ENCODE results near the gene OPRD1. TPM values are rescaled to one million over a fixed set of nuclear protein-coding genes. Genes with fewer than 3 reads are reported as not detected.
A peak's percentile ranks its signal among the peaks of the same experiment; 100 is the strongest.
"Not testable (repeated sequence)": the region's sequence is repeated elsewhere in the genome, so short reads cannot be mapped to it uniquely, and the experiment has no call there.

Gene OPRD1
- total RNA-seq, 2 donors from 2014 or later = not detected

DNA sequence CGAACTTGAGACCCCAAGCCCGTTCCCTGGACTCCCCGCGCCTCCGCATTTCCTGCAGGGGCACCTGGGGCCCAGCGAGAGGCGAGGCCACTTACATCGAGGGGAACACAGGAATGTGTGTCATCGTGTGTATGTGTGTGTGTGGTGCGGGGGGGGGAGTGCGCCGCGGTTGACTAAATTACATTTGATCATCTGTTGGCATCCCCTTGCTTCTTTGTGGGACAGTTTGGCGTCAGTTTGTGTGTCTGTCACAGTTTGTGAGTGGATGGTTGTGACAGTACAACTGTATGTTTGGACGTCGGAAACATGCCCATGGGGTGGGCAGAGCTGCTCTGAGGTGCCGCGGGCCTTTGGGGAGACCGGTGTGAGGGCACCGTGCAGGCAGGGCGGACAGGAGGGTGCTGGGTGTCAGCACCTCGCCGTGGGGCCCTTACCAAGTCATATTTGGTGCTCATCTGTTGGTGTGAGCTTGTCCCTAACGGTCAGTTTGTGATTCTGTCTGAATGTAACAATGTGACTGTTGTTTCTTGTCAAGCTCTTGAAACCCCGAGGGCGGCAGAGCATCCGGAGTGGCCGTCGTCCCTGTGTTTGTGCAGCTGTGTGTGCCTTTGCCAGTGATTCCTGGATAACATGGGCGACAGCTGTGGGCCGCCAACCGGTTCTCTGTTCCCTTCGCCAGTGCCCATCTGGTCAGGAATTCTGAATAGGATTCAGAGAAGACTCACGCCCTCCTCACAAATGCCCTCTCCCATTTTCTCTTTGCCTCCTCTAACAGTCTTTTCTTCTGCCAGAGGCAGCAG, 899 bp downstream of the OPRD1 start:
- ATAC-seq = no peak
- H3K4me3 Mint-ChIP-seq = no peak overlapping the region
- no peaks in the 10 kb centered on the region for H3K9me3 Mint-ChIP-seq
- no peaks in the 10 kb centered on the region for H3K4me1 Mint-ChIP-seq (ENCODE audit: low read depth in 2 of 2)
- DNase-seq (ENCODE audit: low spot score) = no peak
- no peaks in the 10 kb centered on the region for H3K36me3 Mint-ChIP-seq
- peaks cover 39 to 42% of the 10 kb centered on the region in 2 donors for H3K27me3 Mint-ChIP-seq
- no peak overlapping the region for H3K27ac Mint-ChIP-seq

GRCh38 chr1:28813931-28814465, 2.0 kb downstream of the OPRD1 start:
- no peak overlapping the region for H3K27ac Mint-ChIP-seq
- ATAC-seq = no peak
- no peaks in the 10 kb centered on the region for H3K9me3 Mint-ChIP-seq
- peaks cover 39 to 42% of the 10 kb centered on the region in 2 donors for H3K27me3 Mint-ChIP-seq
- H3K36me3 Mint-ChIP-seq = no peaks in the 10 kb centered on the region
- no peak for DNase-seq (ENCODE audit: low spot score)
- no peak overlapping the region for H3K4me3 Mint-ChIP-seq
- no peaks in the 10 kb centered on the region for H3K4me1 Mint-ChIP-seq (ENCODE audit: low read depth in 2 of 2)

DNA sequence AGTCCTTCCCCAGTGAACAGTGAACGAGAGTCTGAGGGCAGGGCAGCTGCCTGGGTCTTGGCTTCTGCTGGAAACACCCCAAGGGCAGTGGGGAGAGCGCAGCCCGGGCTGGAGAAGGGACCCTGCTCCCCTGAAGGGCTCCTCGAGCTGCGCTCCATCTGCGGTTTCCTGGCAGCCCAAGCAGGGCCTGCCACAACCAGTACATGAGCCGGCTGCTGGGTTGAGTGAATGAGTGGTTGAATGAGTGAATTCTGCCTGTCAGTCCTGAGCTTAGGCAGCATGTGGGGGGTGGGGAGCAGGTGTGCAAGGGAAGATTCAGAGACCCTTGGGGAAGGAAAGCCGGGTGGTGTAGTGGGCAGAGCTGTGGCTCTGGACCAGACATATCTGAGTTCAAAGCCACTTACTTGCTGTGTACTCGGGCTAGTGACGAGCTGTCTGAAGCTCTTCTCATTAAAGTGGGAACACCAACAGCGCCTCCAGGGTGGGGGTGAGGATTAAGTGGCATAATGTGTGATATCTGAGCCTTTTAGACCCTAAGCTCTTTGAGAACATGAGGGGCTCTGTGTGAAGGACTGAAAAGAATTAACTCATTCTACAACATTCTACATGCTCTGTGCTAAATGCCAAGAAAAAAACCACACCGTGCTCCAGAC, 3.7 kb downstream of the OPRD1 start:
- DNase-seq (ENCODE audit: low spot score) (no peak), ATAC-seq (no peak)
- Mint-ChIP-seq H3K9me3 (no peaks in the 10 kb centered on the region), H3K27ac (no peak overlapping the region), H3K36me3 (no peaks in the 10 kb centered on the region), H3K27me3 (peaks cover 28 to 34% of the 10 kb centered on the region in 2 donors), H3K4me1 (ENCODE audit: low read depth in 2 of 2) (no peaks in the 10 kb centered on the region), H3K4me3 (no peak overlapping the region)

DNA sequence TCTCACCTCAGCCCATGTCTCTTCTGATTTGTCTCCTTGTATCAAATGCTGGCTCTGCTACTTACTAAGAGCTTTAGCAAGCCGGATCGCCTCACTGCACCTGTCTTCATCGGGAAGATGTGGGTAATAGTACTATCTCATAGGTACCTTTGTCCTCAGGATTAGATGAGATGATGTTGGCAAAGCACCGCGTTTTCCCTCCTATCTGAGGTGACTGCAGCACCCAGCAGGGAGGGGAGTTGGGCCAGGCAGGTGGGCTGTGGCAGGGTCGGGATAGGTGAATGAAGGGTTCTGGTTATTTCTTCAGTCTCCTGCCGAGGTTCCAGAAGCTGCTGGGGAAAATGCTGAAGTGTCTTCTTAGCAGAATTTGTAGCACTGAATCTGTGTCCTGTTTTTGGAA, 5.2 kb downstream of the OPRD1 start:
- peaks cover 18 to 26% of the 10 kb centered on the region in 2 donors for H3K27me3 Mint-ChIP-seq
- H3K9me3 Mint-ChIP-seq = no peaks in the 10 kb centered on the region
- no peaks in the 10 kb centered on the region for H3K36me3 Mint-ChIP-seq
- ATAC-seq (no peak), DNase-seq (ENCODE audit: low spot score) (no peak)
- H3K27ac Mint-ChIP-seq = no peak overlapping the region
- no peaks in the 10 kb centered on the region for H3K4me1 Mint-ChIP-seq (ENCODE audit: low read depth in 2 of 2)
- no peak overlapping the region for H3K4me3 Mint-ChIP-seq

DNA sequence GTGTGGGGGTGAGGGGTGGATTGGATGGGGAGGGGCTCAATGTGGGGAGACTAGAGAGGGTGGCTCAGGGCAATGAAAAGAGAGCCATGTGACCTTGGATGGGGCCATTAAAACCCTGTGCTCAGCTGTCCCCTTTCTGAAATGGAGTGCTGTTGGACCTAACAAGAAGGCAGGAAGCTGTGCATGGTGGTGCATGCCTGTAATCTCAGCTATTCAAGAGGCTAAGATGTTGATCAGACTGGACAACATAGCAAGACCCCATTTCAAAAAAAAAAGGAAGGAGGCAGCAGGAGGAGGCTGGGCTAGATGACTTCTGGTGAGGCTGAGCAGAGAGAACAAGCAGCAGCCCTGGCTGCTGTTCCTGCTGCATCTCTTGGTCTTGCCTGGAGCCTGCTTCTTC, 7.0 kb downstream of the OPRD1 start:
- no peak overlapping the region for H3K4me3 Mint-ChIP-seq
- no peaks in the 10 kb centered on the region for H3K4me1 Mint-ChIP-seq (ENCODE audit: low read depth in 2 of 2)
- ATAC-seq (no peak), DNase-seq (ENCODE audit: low spot score) (no peak)
- no peaks in the 10 kb centered on the region for H3K9me3 Mint-ChIP-seq
- H3K27ac Mint-ChIP-seq = no peak overlapping the region
- H3K36me3 Mint-ChIP-seq = no peaks in the 10 kb centered on the region
- peaks cover 8 to 13% of the 10 kb centered on the region in 2 donors for H3K27me3 Mint-ChIP-seq

DNA sequence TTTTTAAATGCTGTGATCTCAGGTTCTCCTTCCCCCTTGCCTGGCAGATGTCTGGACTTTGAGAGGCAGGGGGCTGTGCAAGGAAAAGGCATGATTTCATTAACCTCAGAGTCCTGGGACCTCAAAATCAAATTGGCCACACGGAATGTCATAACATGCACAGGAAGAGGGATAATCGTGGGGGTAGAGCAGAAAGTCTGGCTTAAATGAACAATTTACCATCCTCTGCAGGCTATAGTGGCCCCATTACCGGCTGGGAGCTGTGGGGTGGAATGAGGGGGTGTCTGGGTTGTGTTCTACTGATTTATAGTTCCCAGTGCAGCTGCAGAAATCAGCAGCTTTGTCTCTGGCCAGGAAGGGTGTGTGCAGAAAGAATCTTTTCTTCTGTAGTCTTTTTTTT, 10.8 kb downstream of the OPRD1 start:
- H3K9me3 Mint-ChIP-seq = no peaks in the 10 kb centered on the region
- no peak overlapping the region for H3K4me3 Mint-ChIP-seq
- ATAC-seq (no peak), DNase-seq (ENCODE audit: low spot score) (no peak)
- no peaks in the 10 kb centered on the region for H3K4me1 Mint-ChIP-seq (ENCODE audit: low read depth in 2 of 2)
- peaks cover 0 to 3% of the 10 kb centered on the region in 2 donors for H3K27me3 Mint-ChIP-seq
- H3K27ac Mint-ChIP-seq = no peak overlapping the region
- H3K36me3 Mint-ChIP-seq = no peaks in the 10 kb centered on the region

DNA sequence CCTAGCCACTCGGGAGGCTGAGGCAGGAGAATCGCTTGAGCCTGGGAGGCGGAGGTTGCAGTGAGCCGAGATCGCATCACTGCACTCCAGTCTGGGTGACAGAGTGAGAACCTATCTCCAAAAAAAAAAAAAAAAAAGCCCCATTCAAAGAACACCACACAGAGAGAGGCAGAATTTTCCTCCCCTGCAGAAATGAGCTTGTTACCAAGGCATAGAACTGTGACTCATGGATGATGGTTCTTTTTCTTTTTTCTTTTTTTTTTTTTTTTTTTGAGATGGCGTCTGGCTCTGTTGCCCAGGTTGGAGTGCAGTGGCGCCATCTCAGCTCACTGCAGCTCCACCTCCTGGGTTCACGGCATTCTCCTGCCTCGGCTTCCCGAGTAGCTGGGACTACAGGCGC, 12.1 kb downstream of the OPRD1 start:
- H3K27me3 Mint-ChIP-seq; H3K27ac Mint-ChIP-seq; H3K36me3 Mint-ChIP-seq; H3K4me1 Mint-ChIP-seq (ENCODE audit: low read depth in 2 of 2); H3K4me3 Mint-ChIP-seq; ATAC-seq; H3K9me3 Mint-ChIP-seq; DNase-seq (ENCODE audit: low spot score): not testable (repeated sequence)

DNA sequence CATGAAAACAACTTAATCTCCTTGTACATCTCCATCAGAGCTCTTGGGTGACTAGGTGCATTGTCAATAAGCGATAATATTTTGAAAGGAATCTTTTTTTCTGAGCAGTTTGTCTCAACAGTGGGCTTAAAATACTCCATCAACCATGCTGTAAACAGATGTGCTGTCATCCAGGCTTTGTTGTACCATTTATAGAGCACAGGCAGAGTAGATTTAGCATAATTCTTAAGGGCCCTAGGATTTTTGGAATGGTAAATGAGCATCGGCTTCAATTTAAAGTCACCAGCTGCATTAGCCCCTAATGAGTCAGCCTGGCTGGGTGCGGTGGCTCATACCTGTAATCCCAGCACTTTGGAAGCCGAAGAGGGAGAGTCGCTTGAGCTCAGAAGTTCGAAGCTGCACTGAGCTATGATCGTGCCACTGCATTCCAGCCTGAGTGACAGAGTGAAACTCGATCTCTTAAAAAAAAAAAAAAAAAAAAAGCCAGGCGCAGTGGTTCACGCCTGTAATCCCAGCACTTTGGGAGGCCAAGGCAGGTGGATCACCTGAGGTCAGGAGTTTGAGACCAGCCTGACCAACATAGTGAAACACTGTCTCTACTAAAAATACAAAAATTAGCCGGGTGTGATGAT, 16.4 kb downstream of the OPRD1 start:
- not testable (repeated sequence) for H3K9me3 Mint-ChIP-seq; H3K27ac Mint-ChIP-seq; H3K27me3 Mint-ChIP-seq; H3K36me3 Mint-ChIP-seq; ATAC-seq; H3K4me3 Mint-ChIP-seq; H3K4me1 Mint-ChIP-seq (ENCODE audit: low read depth in 2 of 2); DNase-seq (ENCODE audit: low spot score)

DNA sequence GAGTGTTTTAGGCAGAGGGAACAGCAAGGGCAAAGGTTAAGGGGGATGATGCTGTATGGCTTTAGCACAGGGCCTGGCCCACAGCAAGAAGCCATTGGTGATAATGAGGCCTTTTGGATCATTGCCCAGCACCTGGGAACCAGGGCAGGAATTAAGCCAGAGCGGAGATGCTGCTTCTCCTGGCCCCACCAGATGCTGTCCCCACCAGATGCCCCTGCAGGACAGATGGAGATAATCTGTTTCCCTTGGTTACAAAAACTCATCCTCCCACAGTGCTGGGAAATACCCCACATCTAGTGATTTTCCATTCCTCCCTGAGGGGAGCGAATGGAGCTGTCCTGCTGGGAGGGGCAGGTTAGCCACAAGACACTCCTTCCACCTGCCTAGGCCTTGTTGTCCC, 18.8 kb downstream of the OPRD1 start:
- H3K4me3 Mint-ChIP-seq = no peak overlapping the region
- ATAC-seq = no peak

GRCh38 chr1:28832966-28833365, 21.0 kb downstream of the OPRD1 start:
- no peaks in the 10 kb centered on the region for H3K4me1 Mint-ChIP-seq (ENCODE audit: low read depth in 2 of 2)
- peak in 1 of 2 donors; percentile 40 for ATAC-seq

More for the DNA sequence above, 18.8 kb downstream of the OPRD1 start:
- Mint-ChIP-seq H3K27me3 (peaks cover 0 to 3% of the 10 kb centered on the region in 2 donors), H3K9me3 (no peaks in the 10 kb centered on the region), H3K36me3 (no peaks in the 10 kb centered on the region), H3K27ac (no peak overlapping the region), H3K4me1 (ENCODE audit: low read depth in 2 of 2) (no peaks in the 10 kb centered on the region)
- DNase-seq (ENCODE audit: low spot score) = no peak

GRCh38 chr1:28833381-28833780, 21.4 kb downstream of the OPRD1 start:
- no peaks in the 10 kb centered on the region for H3K4me1 Mint-ChIP-seq (ENCODE audit: low read depth in 2 of 2)
- no peak for DNase-seq (ENCODE audit: low spot score)
- H3K36me3 Mint-ChIP-seq = no peaks in the 10 kb centered on the region
- H3K27me3 Mint-ChIP-seq = no peaks in the 10 kb centered on the region
- H3K27ac Mint-ChIP-seq = no peak overlapping the region
- H3K4me3 Mint-ChIP-seq = no peak overlapping the region
- H3K9me3 Mint-ChIP-seq = no peaks in the 10 kb centered on the region
- no peak for ATAC-seq

More at GRCh38 chr1:28832966-28833365, 21.0 kb downstream of the OPRD1 start:
- H3K9me3 Mint-ChIP-seq = no peaks in the 10 kb centered on the region
- H3K4me3 Mint-ChIP-seq = no peak overlapping the region
- H3K27me3 Mint-ChIP-seq = no peaks in the 10 kb centered on the region
- H3K27ac Mint-ChIP-seq = no peak overlapping the region
- no peaks in the 10 kb centered on the region for H3K36me3 Mint-ChIP-seq
- no peak for DNase-seq (ENCODE audit: low spot score)

DNA sequence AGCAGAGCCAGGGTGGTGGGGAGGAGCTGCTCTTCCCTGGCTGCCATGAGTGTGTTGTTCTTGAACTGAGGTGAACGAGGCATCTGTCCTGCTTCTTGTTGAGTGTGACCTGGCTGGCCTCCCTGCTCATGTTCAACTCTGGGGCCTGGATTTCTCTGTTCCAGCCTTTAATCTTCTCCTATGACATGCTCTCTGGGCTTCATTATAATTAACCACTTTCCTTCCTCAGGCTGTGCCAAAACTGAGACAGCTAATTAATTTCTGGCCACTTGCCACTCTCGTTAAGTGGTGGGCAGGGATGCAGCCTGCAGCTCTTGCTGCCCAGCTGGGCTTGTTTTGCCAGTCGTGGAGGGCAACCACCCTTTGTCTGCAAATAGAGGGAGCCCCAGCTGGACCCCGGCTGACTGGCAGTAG, 23.3 kb downstream of the OPRD1 start:
- Mint-ChIP-seq H3K9me3 (no peaks in the 10 kb centered on the region), H3K27me3 (peaks cover 0 to 7% of the 10 kb centered on the region in 2 donors), H3K4me1 (ENCODE audit: low read depth in 2 of 2) (no peaks in the 10 kb centered on the region), H3K4me3 (no peak overlapping the region), H3K27ac (no peak overlapping the region), H3K36me3 (no peaks in the 10 kb centered on the region)
- ATAC-seq = no peak
- no peak for DNase-seq (ENCODE audit: low spot score)

DNA sequence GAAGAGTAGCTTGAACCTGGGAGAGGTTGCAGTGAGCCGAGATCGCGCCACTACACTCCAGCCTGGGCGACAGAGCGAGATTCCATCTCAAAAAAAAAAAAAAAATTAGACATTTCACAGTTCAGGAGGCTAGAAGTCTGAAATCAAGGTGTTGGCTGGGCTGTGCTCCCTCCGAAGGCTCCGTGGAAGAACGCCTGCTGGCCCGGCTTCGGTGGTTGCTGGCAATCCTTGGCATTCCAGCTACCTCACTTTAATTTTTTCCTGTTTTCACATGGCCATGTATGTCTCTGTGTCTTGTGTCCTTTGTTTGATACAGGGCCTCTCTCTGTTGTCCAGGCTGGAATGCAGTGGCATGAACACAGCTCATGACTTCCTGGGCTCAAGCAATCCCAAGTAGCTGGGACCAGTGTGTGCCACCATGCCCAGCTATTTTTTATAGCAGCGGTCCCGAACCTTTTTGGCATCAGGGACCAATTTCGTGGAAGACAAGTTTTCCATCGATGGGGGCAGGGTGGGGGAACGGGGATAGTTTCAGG, 24.5 kb downstream of the OPRD1 start:
- H3K27ac Mint-ChIP-seq = no peak overlapping the region
- peaks cover 0 to 7% of the 10 kb centered on the region in 2 donors for H3K27me3 Mint-ChIP-seq
- DNase-seq (ENCODE audit: low spot score) (no peak), ATAC-seq (no peak)
- no peaks in the 10 kb centered on the region for H3K36me3 Mint-ChIP-seq
- no peak overlapping the region for H3K4me3 Mint-ChIP-seq
- H3K4me1 Mint-ChIP-seq (ENCODE audit: low read depth in 2 of 2) = no peaks in the 10 kb centered on the region
- H3K9me3 Mint-ChIP-seq = no peaks in the 10 kb centered on the region
